ENCODE data around the gene TNRC6B. TPM values are rescaled to one million over a fixed set of nuclear protein-coding genes. Genes with fewer than 3 reads are reported as not detected.

The TNRC6B gene
- total and polyA plus RNA-seq, 2 of the 13 experiments (the other 11 are each of a cell fraction or from before 2014, with no cell fraction given), result 8.9 to 13.2 TPM

DNA sequence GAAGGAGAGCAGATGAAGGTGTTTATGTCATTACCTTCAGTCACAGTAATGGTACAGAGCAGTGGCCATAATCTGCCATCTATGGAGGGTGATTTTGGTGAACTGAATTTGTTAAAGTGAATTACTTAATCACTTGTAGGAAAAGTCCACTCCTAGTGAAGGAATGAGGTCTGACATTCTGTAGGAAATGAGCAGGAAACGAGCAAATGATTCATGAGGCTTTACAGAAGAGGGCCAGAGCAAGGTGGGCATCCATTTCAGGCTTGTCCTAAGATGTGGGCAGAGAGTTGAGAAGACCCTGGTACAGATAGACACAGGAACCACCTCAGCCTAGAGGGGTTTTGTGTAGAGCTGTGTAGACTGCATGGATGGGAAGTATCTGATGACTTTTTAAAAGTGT lies 186.7 kb downstream of the TNRC6B start (continued):
- TF ChIP-seq, protein P1, sequence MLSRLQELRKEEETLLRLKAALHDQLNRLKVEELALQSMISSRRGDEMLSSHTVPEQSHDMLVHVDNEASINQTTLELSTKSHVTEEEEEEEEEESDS (CRISPR knock-in tag; IDR thresholded peaks at IDR 0.05; ENCODE audit: borderline replicate concordance), result no peak
- TF ChIP-seq FOXA3 (CRISPR knock-in tag; IDR thresholded peaks at IDR 0.05), result no peak
- TF ChIP-seq ZNF678 (CRISPR knock-in tag; IDR thresholded peaks at IDR 0.05), result no peak
- no peak for TF ChIP-seq ZNF407 (CRISPR knock-in tag; IDR thresholded peaks at IDR 0.05; ENCODE audit: not compliant biosample characterization)
- TF ChIP-seq ZBTB1 (CRISPR knock-in tag; IDR thresholded peaks at IDR 0.05; ENCODE audit: borderline replicate concordance), result no peak
